ENCODE measurements around the gene CKM.

DNA sequence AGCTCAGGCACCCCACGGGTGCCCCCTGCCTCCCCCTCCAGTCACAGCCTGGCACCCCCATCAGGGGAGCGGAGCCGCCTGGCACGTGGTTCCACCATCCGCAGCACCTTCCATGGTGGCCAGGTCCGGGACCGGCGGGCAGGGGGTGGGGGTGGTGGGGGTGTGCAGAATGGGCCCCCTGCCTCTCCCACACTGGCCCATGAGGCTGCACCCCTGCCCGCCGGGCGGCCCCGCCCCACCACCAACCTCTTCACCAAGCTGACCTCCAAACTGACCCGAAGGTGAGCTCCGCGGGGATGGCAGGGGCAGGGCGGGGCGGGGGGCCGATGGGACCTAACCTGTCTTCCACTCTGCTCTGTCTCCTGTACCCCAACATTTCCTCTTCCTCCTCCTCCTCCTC, 25.0 kb downstream of the CKM start:
- TF ChIP-seq SMC3 (IDR thresholded peaks at IDR 0.05), result no peak
- no peak for TF ChIP-seq NPAS2 (CRISPR knock-in tag; IDR thresholded peaks at IDR 0.05; ENCODE audit: borderline replicate concordance)
- no peak for TF ChIP-seq KDM5A (IDR thresholded peaks at IDR 0.05)
- no peak for TF ChIP-seq POLR2A (IDR thresholded peaks at IDR 0.05; ENCODE audit: low read length)
- TF ChIP-seq PHF8 (IDR thresholded peaks at IDR 0.05; ENCODE audit: borderline replicate concordance, low read depth), result no peak
